ENCODE data around the gene C7orf33.
A peak's percentile ranks its signal among the peaks of the same experiment; 100 is the strongest.

Gene C7orf33

GRCh38 chr7:148626828-148627227 is 36.3 kb downstream of the C7orf33 start:
- DNase-seq (ENCODE audit: low spot score) = no peak

GRCh38 chr7:148628011-148628410 is 37.4 kb downstream of the C7orf33 start:
- no peak for DNase-seq (ENCODE audit: low spot score)

GRCh38 chr7:148630078-148630477 is 39.5 kb downstream of the C7orf33 start:
- DNase-seq (ENCODE audit: low spot score) = no peak

GRCh38 chr7:148633761-148634160 is 43.2 kb downstream of the C7orf33 start:
- peak; percentile 47 for DNase-seq (ENCODE audit: low spot score)

- DNase-seq (ENCODE audit: low spot score) = no peak
Observed at GRCh38 chr7:148637094-148637493, 46.5 kb downstream of the C7orf33 start.

GRCh38 chr7:148645898-148646297 is 55.3 kb downstream of the C7orf33 start:
- no peak for DNase-seq (ENCODE audit: low spot score)

- DNase-seq (ENCODE audit: low spot score) = peak; percentile 77
Observed at GRCh38 chr7:148650232-148650858, 59.8 kb downstream of the C7orf33 start.

- DNase-seq (ENCODE audit: low spot score) = no peak
Observed at GRCh38 chr7:148652773-148653172, 62.2 kb downstream of the C7orf33 start.

GRCh38 chr7:148657929-148658328 is 67.4 kb downstream of the C7orf33 start:
- no peak for DNase-seq (ENCODE audit: low spot score)

GRCh38 chr7:148661471-148661870 is 70.9 kb downstream of the C7orf33 start:
- DNase-seq (ENCODE audit: low spot score) = no peak

- peak; percentile 6 for DNase-seq (ENCODE audit: low spot score)
Observed at GRCh38 chr7:148662646-148663045, 72.1 kb downstream of the C7orf33 start.

GRCh38 chr7:148664324-148664723 is 73.8 kb downstream of the C7orf33 start:
- no peak for DNase-seq (ENCODE audit: low spot score)

- DNase-seq (ENCODE audit: low spot score) = no peak
Observed at GRCh38 chr7:148665221-148665620, 74.7 kb downstream of the C7orf33 start.
